Stimulated activated naive CD8-positive, alpha-beta T cell treated with anti-CD3 and anti-CD28 coated beads, Interleukin-15, amount 100 ng/mL, for 72 hours (primary cell): Measurements from ENCODE around the gene SYNPR.

Source experiments
- ATAC-seq: fragments of 150-1000 bp; cut with Tn5 transposase; 2 replicates; pipeline ENCODE4 v1.10.0; 2021; ENCODE audit warnings: mild to moderate bottlenecking, moderate library complexity
- DNase-seq, 2 donors: peaks; one replicate each; pipeline ENCODE4 v3.0.0; 2021 to 2022
- H3K27ac Mint-ChIP-seq, 2 donors: one replicate each; pipeline ENCODE4 v1.8.0; 2022; ENCODE audit warnings: mild to moderate bottlenecking in 2 of 2, mixed read lengths in 2 of 2, moderate library complexity in 2 of 2
- H3K27me3 Mint-ChIP-seq: one replicate; pipeline ENCODE4 v1.8.0; 2022; ENCODE audit warnings: mixed read lengths
- H3K4me1 Mint-ChIP-seq: one replicate; pipeline ENCODE4 v1.8.0; 2022; ENCODE audit warnings: mild to moderate bottlenecking, mixed read lengths
- H3K4me3 Mint-ChIP-seq, 2 donors: one replicate each; pipeline ENCODE4 v1.8.0; 2022; ENCODE audit warnings: mild to moderate bottlenecking in 2 of 2, mixed read lengths in 2 of 2, moderate library complexity in 1 of 2
- H3K9me3 Mint-ChIP-seq, 2 donors: one replicate each; pipeline ENCODE4 v1.8.0; 2022; ENCODE audit warnings: mixed read lengths in 2 of 2

The SYNPR gene

GRCh38 chr3:63287610-63288009, 9.5 kb downstream of the SYNPR start:
- ATAC-seq = no peak
- Mint-ChIP-seq H3K9me3 (peaks cover 0 to 16% of the 10 kb centered on the region in 2 donors), H3K4me1 (no peaks in the 10 kb centered on the region), H3K27me3 (no peaks in the 10 kb centered on the region), H3K4me3 (no peak overlapping the region), H3K27ac (no peak overlapping the region)
- DNase-seq = no peak

DNA sequence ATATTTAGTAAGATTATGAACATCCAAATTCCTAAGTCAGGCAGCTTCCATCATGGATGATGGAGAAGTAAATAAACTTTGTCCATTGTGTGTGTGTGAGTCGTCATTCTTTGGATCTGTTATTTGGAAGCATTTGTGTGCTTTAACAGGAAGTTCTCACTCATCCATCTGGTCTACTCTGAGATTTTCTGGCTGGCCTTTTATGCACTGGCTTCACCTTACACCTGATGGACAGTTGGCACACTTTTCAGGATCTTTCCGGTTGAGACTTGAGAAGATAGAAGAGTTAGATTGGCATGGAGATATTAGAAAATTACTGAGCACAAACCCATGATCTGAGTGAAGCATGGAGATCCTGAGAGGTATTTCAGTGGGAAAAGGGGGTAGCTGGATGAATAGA, 12.6 kb downstream of the SYNPR start:
- Mint-ChIP-seq H3K4me1 (no peaks in the 10 kb centered on the region), H3K9me3 (peaks cover 0 to 16% of the 10 kb centered on the region in 2 donors), H3K27me3 (no peaks in the 10 kb centered on the region), H3K4me3 (no peak overlapping the region), H3K27ac (no peak overlapping the region)
- DNase-seq (no peak), ATAC-seq (no peak)

- Mint-ChIP-seq H3K9me3 (peaks cover 0 to 2% of the 10 kb centered on the region in 2 donors), H3K4me3 (no peak overlapping the region), H3K27me3 (no peaks in the 10 kb centered on the region), H3K27ac (no peak overlapping the region), H3K4me1 (no peaks in the 10 kb centered on the region)
- no peak for DNase-seq
- ATAC-seq = no peak
Observed at GRCh38 chr3:63294332-63294731, 16.2 kb downstream of the SYNPR start.

DNA sequence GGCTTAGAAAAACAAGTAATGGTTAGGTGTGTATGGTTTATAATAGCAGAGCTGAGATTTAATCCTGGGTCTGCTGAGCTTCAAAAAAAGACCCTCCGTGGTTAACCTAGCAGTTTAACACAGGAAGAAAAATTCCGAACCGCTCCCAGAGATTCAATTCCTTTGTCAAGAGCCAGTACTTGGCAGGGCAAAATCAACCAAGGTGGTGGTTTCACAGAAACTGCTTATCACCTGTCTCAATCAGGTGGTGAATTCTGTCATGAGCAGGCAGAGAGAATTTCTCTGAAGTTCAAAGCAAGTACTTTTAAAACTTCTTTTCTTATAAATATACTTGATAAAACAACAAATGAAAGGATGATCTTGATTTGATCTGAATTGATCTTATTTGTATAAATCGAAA, 17.2 kb downstream of the SYNPR start:
- DNase-seq = no peak

GRCh38 chr3:63295806-63296205, 17.7 kb downstream of the SYNPR start:
- H3K9me3 Mint-ChIP-seq = no peaks in the 10 kb centered on the region
- DNase-seq = no peak
- no peak overlapping the region for H3K27ac Mint-ChIP-seq
- H3K4me1 Mint-ChIP-seq = no peaks in the 10 kb centered on the region
- H3K4me3 Mint-ChIP-seq = no peak overlapping the region
- no peaks in the 10 kb centered on the region for H3K27me3 Mint-ChIP-seq
- ATAC-seq = no peak

More for the DNA sequence above, 17.2 kb downstream of the SYNPR start:
- Mint-ChIP-seq H3K9me3 (no peaks in the 10 kb centered on the region), H3K4me3 (no peak overlapping the region), H3K27me3 (no peaks in the 10 kb centered on the region), H3K4me1 (no peaks in the 10 kb centered on the region), H3K27ac (no peak overlapping the region)
- no peak for ATAC-seq

DNA sequence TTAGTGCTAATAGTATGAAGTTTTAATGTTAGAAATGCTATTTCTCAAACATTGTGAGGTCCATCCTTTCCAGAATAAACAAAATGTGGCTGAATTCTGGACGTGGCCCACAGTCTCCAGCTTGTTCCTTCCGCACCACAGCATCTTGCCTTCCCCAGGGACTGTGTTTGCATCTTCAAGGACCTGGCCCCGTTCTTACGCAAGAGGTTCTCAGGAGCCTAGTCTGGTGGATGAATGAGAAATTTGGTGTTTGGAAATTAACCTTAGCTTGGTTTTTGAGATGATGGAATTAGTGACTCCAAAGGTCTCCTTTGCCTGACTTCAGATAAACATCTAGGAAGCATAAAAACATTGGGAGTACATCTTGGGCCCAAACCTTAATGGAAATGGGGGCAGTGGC, 18.1 kb downstream of the SYNPR start:
- H3K27ac Mint-ChIP-seq = no peak overlapping the region
- no peaks in the 10 kb centered on the region for H3K27me3 Mint-ChIP-seq
- DNase-seq (no peak), ATAC-seq (no peak)
- no peaks in the 10 kb centered on the region for H3K4me1 Mint-ChIP-seq
- no peak overlapping the region for H3K4me3 Mint-ChIP-seq
- no peaks in the 10 kb centered on the region for H3K9me3 Mint-ChIP-seq

DNA sequence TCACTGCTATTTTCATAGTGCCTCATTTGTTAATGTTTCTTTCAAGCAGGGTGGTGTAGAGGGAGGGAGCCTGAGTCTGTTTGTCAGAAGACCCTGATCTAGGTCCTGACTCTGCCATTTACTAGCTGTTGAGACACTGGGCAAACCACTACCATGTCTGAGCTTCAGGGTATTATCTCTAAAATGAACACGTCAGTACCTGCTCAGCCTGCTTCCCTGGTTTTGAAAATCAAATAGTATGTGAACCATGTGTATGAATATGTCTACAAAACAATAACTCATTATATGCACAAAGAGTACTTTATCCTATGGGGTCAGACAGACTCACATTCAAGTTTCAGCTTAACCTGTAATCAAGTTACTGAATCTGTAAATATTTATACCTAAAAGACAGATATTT, 25.1 kb downstream of the SYNPR start:
- no peak for DNase-seq
- no peaks in the 10 kb centered on the region for H3K9me3 Mint-ChIP-seq
- H3K4me1 Mint-ChIP-seq = no peaks in the 10 kb centered on the region
- no peaks in the 10 kb centered on the region for H3K27me3 Mint-ChIP-seq
- no peak for ATAC-seq
- H3K27ac Mint-ChIP-seq = no peak overlapping the region
- no peak overlapping the region for H3K4me3 Mint-ChIP-seq

DNA sequence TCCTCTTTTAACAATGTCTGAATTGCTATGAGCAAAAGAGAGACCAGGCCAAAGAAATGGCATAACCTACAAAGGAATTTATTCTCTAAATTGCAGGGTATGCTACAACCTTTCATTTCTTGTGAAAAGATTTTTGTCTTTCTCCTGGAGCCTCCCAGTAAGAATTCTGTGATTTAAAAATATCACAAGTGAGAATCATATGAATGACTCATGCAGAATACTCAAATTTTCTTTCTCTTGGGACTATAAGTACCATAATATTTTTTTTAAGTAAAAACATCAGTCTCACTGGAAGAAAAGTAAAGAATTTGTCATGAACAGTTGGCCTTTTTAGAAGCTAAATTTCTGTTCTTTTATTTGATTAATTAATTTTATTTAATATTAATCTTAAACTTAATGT, 26.3 kb downstream of the SYNPR start:
- no peak for ATAC-seq
- no peak overlapping the region for H3K27ac Mint-ChIP-seq
- no peaks in the 10 kb centered on the region for H3K27me3 Mint-ChIP-seq
- H3K4me3 Mint-ChIP-seq = no peak overlapping the region
- no peak for DNase-seq
- H3K4me1 Mint-ChIP-seq = no peaks in the 10 kb centered on the region
- no peaks in the 10 kb centered on the region for H3K9me3 Mint-ChIP-seq

- DNase-seq (no peak), ATAC-seq (no peak)
- H3K4me3 Mint-ChIP-seq = no peak overlapping the region
- H3K9me3 Mint-ChIP-seq = peaks cover 7 to 8% of the 10 kb centered on the region in 2 donors
- no peaks in the 10 kb centered on the region for H3K27me3 Mint-ChIP-seq
- no peaks in the 10 kb centered on the region for H3K4me1 Mint-ChIP-seq
- H3K27ac Mint-ChIP-seq = no peak overlapping the region
Observed at GRCh38 chr3:63308072-63308471, 30.0 kb downstream of the SYNPR start.

DNA sequence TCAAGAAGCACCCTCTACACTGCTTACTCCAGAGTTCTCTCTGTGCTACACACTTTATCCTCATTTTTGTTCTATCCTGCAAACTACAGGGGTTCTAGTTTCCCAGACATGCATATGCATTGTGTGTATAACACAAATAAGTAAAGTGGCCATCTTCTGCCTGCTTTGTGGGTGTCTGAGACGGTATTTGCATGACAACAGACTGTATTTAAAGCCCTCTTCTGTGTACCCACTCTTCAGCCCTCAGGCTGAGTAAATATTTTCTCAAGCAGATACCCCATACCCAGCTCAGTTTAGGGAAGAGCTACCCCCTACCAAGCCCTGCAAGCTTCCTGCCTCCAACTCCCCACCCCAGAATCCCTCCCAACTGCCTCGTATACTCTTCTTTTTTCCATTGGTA, 31.7 kb downstream of the SYNPR start:
- no peak for ATAC-seq
- H3K4me3 Mint-ChIP-seq = no peak overlapping the region

GRCh38 chr3:63323766-63324165, 45.7 kb downstream of the SYNPR start:
- Mint-ChIP-seq H3K4me1 (no peaks in the 10 kb centered on the region), H3K27ac (no peak overlapping the region), H3K4me3 (no peak overlapping the region), H3K27me3 (peaks cover 1% of the 10 kb centered on the region), H3K9me3 (peaks cover 0 to 2% of the 10 kb centered on the region in 2 donors)
- ATAC-seq (no peak), DNase-seq (no peak)

More for the DNA sequence above, 31.7 kb downstream of the SYNPR start:
- no peak overlapping the region for H3K27ac Mint-ChIP-seq
- no peaks in the 10 kb centered on the region for H3K4me1 Mint-ChIP-seq
- peaks cover 7 to 19% of the 10 kb centered on the region in 2 donors for H3K9me3 Mint-ChIP-seq
- DNase-seq = no peak
- H3K27me3 Mint-ChIP-seq = no peaks in the 10 kb centered on the region

- DNase-seq = no peak
- Mint-ChIP-seq H3K4me3 (no peak overlapping the region), H3K27ac (no peak overlapping the region), H3K9me3 (no peaks in the 10 kb centered on the region), H3K27me3 (no peaks in the 10 kb centered on the region), H3K4me1 (no peaks in the 10 kb centered on the region)
- ATAC-seq = no peak
Observed at GRCh38 chr3:63324621-63325020, 46.5 kb downstream of the SYNPR start.

DNA sequence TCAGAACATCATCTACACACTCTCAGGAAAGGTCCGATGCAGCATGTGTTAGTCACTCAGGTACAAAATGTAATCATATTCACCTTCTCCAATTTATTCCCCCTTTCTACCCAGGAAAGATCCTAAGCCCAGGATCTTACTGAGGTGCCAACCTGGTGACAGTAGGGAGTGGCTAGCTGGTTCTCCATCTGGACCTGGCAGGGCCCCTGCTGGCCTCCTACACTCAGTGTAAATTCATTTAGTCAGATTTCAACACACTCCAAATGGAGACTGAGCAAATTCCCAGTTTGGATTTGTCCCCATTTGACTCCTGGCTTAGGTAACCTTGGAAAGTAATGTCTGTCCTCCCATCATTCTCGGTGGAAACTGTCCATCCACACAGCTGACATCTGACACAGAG, 47.3 kb downstream of the SYNPR start:
- Mint-ChIP-seq H3K9me3 (no peaks in the 10 kb centered on the region), H3K4me1 (no peaks in the 10 kb centered on the region), H3K4me3 (no peak overlapping the region), H3K27ac (no peak overlapping the region), H3K27me3 (no peaks in the 10 kb centered on the region)
- DNase-seq = no peak
- no peak for ATAC-seq

- Mint-ChIP-seq H3K4me1 (no peaks in the 10 kb centered on the region), H3K9me3 (no peaks in the 10 kb centered on the region), H3K27ac (no peak overlapping the region), H3K4me3 (no peak overlapping the region), H3K27me3 (no peaks in the 10 kb centered on the region)
- ATAC-seq (no peak), DNase-seq (no peak)
Observed at GRCh38 chr3:63328365-63328764, 50.3 kb downstream of the SYNPR start.

- H3K27ac Mint-ChIP-seq = no peak overlapping the region
- no peaks in the 10 kb centered on the region for H3K9me3 Mint-ChIP-seq
- ATAC-seq (no peak), DNase-seq (no peak)
- no peaks in the 10 kb centered on the region for H3K27me3 Mint-ChIP-seq
- H3K4me3 Mint-ChIP-seq = no peak overlapping the region
- no peaks in the 10 kb centered on the region for H3K4me1 Mint-ChIP-seq
Observed at GRCh38 chr3:63331520-63331919, 53.4 kb downstream of the SYNPR start.

DNA sequence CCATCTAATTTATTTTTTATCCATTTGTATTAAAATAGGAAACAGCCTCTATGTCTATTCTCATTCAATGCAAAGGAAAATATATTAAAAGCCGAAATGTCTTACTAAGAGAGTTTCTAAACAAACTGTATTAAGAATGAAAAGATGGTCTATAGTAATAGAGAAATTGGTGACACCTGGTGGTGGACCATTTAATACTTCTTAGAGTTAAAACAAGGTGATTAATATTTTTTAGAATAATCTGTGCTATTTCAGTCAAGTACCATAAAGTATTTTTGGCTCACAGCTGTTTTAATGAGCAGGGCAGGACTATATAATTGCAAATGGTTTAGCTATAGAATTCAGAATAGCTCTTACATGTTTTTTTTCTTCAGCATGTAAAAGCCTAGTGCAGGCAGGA, 55.7 kb downstream of the SYNPR start:
- Mint-ChIP-seq H3K4me1 (no peaks in the 10 kb centered on the region), H3K9me3 (no peaks in the 10 kb centered on the region), H3K27ac (no peak overlapping the region), H3K4me3 (no peak overlapping the region), H3K27me3 (no peaks in the 10 kb centered on the region)
- DNase-seq (no peak), ATAC-seq (no peak)

GRCh38 chr3:63338351-63338750, 60.2 kb downstream of the SYNPR start:
- no peaks in the 10 kb centered on the region for H3K27me3 Mint-ChIP-seq
- ATAC-seq = no peak

More at GRCh38 chr3:63338351-63338750, 60.2 kb downstream of the SYNPR start:
- DNase-seq = no peak
- Mint-ChIP-seq H3K9me3 (peaks cover 0 to 5% of the 10 kb centered on the region in 2 donors), H3K4me1 (no peaks in the 10 kb centered on the region), H3K4me3 (no peak overlapping the region), H3K27ac (no peak overlapping the region)
